GM18951 (cell line): ENCODE data around the gene IBA57.
"Not testable (repeated sequence)": the region's sequence is repeated elsewhere in the genome, so short reads cannot be mapped to it uniquely, and the experiment has no call there.

Source experiments
- POLR2A ChIP-seq: IDR thresholded peaks from 4 replicates; pipeline ENCODE4 v1.6.1; 2011; ENCODE audit warnings: mild to moderate bottlenecking; ENCODE audit not compliant: insufficient read length, insufficient read depth; ENCODE audit errors: extremely low read depth
- in situ Hi-C: fragments of 300-500 bp; cut with MboI; formaldehyde crosslinking; loops from one replicate; pipeline ENCODE4 v1.12.0; 2022; ENCODE audit warnings: low sequenced_read_pairs, mixed read lengths, inconsistent platforms; ENCODE audit not compliant: unreplicated experiment

IBA57 gene

GRCh38 chr1:228166170-228166936 lies 749 bp downstream of the IBA57 start:
- in situ Hi-C loops: no loop called here

GRCh38 chr1:228168563-228169270 lies 3.1 kb downstream of the IBA57 start:
- in situ Hi-C loops: no loop called here
- no peak for TF ChIP-seq POLR2A

More at GRCh38 chr1:228166170-228166936, 749 bp downstream of the IBA57 start:
- TF ChIP-seq POLR2A: no peak

- in situ Hi-C loops: no loop called here
- no peak for TF ChIP-seq POLR2A
Measured at GRCh38 chr1:228169345-228169744, 3.7 kb downstream of the IBA57 start.

GRCh38 chr1:228170666-228171065 lies 5.1 kb downstream of the IBA57 start:
- in situ Hi-C loops: no loop called here
- no peak for TF ChIP-seq POLR2A

- no peak for TF ChIP-seq POLR2A
- in situ Hi-C loops: no loop called here
Measured at GRCh38 chr1:228171221-228171891, 5.8 kb downstream of the IBA57 start.

- no peak for TF ChIP-seq POLR2A
- in situ Hi-C loops: no loop called here
Measured at GRCh38 chr1:228172591-228173527, 7.3 kb downstream of the IBA57 start.

GRCh38 chr1:228173528-228174481 lies 8.2 kb downstream of the IBA57 start:
- in situ Hi-C loops: not testable (repeated sequence)

DNA sequence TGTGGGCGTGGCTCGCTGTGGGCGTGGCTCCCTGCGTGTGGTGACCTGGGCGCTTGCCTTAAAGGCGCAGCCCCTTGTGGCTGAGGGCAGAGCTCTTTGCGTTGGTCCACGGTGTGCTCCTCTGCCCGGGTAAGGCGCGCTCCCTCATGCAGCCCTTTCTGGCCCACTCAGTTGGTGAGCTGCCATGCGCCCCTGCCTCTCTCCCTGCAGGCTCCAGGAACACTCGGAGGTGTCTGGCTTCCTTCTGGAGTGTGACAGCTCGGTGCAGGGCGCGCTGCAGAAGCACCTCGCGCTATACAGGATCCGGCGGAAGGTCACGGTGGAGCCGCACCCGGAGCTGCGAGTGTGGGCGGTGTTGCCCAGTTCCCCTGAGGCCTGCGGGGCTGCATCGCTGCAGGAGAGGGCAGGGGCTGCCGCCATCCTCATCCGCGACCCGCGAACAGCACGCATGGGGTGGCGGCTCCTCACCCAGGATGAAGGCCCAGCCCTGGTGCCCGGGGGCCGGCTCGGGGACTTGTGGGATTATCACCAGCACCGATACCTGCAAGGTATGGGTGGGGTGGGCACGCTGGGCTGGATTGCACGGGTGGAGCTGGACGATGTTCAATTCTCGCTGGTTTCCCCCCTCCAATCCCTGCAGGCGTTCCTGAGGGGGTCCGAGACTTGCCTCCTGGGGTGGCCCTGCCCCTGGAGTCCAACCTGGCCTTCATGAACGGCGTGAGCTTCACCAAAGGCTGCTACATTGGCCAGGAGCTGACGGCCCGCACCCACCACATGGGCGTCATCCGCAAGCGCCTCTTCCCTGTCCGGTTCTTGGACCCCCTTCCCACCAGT lies 9.1 kb downstream of the IBA57 start:
- TF ChIP-seq POLR2A: no peak
- in situ Hi-C loops: no loop called here

DNA sequence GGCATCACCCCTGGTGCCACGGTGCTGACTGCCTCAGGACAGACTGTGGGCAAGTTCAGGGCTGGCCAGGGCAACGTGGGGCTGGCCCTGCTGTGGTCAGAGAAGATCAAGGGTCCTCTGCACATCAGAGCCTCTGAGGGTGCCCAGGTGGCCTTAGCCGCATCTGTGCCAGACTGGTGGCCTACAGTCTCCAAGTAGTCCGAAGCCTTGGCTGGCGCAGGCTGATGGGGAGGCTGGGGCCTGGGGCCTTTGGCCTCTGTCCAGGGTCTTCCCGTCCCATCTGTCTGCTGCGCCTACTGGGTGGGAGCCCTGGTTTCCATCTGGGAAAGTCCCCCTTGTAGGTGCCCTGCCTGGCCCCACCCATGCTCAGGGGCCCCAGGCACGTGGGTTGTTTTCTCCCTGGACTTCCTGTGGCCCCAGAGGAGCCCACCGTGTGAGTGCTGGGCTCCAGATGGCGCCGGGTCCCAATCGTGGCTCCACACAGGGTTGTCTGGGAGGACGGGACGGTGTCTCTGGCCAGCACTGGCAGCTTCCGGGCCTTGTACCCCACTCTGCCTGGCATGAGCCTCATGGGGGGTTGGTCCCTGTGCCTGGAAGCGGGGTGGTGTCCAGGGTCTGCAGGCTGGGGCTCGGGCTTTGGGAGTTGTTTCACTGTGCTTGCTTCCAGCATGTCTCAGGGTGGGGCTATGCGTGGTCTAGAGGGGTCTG lies 9.9 kb downstream of the IBA57 start:
- no peak for TF ChIP-seq POLR2A
- in situ Hi-C loops: no loop called here

DNA sequence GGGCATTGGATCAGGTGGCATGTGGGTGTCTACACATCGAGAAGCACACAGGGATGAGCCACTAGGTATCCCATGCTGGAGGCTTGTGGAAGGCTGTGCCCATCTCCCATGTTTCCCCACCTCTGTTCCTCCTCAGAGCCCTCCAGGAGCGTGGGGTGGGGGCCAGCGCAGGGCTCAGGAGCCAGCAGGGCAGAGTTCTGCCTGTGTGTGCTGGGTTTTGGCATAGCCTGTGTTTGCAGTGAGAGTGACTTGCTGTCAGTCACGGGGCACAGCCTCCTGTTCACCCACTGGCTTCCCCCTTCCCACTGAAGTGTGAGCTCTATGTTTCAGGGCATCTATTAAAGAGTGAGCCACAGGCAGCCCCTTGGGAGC lies 10.4 kb downstream of the IBA57 start:
- in situ Hi-C loops: no loop called here
- TF ChIP-seq POLR2A: no peak
